GM10266 (cell line): ENCODE measurements around the gene ANO2.

Experiments used
- DNase-seq: peaks from one replicate; pipeline ENCODE4 v3.0.0; 2012; ENCODE audit errors: extremely low spot score
- TF ChIP-seq, protein P1 (sequence below): IDR thresholded peaks from 2 replicates; pipeline ENCODE4 v1.5.1; 2012; ENCODE audit warnings: mild to moderate bottlenecking, low read depth; ENCODE audit not compliant: control insufficient read depth, insufficient read depth; ENCODE audit errors: missing control alignments

ANO2 gene

DNA sequence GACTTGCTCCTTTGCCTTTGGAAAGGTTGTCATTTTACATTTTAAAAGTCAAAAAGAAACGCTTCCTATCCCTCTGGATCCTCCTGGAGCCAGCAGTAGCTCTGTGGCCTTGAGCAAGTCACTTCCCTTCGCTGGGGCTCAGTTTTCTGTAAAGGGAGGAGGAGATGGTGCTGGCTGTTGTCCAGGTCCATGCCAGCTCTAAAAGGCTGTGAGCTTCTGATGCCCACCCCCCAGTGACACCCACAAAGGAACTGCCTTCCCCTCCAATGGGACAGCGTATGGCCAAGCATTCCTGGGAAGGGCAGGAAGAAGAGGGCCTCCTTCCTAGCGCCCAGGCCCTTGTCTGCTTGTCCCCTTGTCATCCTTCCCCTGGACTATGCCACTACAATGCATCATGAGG is 431.7 kb downstream of the ANO2 start:
- no peak for DNase-seq
- TF ChIP-seq, protein P1, sequence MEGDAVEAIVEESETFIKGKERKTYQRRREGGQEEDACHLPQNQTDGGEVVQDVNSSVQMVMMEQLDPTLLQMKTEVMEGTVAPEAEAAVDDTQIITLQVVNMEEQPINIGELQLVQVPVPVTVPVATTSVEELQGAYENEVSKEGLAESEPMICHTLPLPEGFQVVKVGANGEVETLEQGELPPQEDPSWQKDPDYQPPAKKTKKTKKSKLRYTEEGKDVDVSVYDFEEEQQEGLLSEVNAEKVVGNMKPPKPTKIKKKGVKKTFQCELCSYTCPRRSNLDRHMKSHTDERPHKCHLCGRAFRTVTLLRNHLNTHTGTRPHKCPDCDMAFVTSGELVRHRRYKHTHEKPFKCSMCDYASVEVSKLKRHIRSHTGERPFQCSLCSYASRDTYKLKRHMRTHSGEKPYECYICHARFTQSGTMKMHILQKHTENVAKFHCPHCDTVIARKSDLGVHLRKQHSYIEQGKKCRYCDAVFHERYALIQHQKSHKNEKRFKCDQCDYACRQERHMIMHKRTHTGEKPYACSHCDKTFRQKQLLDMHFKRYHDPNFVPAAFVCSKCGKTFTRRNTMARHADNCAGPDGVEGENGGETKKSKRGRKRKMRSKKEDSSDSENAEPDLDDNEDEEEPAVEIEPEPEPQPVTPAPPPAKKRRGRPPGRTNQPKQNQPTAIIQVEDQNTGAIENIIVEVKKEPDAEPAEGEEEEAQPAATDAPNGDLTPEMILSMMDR = no peak
